CD4-positive, alpha-beta T cell treated with Interleukin-1 beta for 1 hour (primary cell): ENCODE results near the gene MYCN.

ENCODE experiments used
- DNase-seq, 2 donors: peaks; one replicate each; pipeline ENCODE4 v3.0.0-alpha.2; 2020 to 2022

The MYCN gene

DNA sequence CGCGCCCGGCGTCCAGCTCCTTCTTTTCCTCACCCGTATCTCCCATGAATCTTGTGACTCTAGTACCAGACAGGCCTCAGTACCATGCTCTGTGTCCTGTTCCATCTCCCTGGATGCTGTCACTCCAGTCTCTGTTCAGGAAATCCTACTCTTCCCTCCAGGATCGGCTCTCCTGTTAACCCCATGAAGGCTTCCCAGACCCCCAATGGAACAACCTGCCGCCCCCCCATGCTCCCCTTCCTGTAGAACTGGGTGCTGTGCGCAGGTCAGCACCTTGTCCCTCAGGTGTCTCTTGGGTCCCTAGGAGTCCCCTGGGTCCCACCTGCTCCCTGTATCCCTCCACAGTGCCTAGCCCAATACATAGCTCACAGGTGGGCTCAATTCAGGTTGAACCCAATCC lies 41.3 kb downstream of the MYCN start:
- DNase-seq = no peak

DNA sequence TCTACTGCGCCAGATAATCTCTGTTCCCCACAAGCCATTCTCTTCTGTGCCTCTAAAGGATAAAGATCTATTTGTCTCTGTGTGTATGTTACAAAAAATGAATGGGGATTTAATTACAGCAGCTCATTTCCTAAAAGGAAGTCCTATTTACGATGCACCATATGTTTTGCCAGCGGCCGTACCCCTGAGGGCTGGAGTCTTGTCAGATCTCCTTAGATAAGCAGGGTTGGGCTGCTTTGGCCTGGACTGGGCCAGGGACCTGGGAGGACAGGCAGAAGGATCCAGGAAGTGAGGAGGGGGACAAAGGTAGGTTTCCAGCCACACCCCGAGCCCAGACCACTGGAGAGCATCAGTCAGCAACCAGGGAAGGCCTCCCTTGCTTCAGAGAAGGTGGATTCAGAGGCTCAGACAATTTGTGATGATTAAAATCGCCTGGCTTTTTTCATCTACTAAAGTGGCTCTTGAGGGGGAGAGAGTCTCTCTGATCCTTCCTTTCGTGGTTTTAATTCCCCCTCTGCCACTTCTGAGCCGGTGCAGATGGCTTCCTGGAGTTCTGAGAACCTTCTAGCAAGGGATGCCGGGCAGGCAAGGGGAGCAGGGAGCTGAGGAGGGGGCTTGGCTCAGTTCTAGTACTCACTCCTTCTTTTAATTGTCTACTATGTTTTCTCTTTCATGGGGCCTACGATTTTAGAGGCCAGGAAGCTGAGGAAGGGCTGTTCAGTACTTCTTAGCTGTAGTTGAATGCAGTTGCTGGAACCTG lies 42.1 kb downstream of the MYCN start:
- no peak for DNase-seq

- DNase-seq = no peak
Measured at GRCh38 chr2:15983496-15983895, 43.1 kb downstream of the MYCN start.

DNA sequence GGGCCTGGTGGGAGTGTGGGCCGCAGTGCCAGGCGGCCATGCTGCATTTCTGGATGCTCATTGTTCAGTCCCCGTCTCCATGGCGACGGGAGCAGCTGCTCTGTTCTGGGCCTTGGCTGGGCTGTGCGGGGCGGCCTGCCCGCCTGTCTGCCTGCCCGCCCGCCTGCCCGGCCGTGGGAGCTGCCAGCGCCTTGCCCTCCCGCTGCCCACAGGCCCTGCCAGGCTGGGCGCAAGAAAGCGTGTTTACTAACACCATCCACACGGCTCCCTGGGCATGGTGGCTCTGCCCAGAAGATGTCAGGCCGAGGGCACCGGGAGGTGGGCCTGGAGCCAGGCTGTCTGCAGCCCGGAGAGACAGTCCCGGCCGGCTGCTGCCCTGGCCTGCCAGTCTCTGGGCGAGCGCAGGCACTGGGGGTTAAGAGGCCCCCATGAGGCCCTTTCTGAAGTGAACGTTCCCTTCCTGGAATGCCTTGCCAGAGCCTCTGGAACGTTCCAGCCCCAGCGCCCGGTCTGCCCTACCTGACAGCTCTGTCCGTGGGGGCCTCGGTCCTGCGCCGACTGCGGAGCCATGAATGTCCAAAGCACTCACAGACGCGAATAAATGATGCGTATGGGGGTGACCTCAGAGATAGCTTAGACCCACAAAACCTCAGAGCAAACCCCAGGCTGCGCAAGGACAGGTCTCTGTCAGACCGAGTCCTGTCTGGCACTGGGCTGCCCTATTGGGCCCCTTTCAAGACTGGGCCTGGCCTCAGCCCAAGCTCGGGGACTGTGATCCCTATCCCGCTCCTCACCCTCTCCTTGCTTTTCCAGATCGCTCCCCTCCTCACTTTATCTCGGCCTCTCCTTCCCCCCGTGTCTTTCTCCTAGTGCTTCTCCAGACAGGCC lies 44.3 kb downstream of the MYCN start:
- DNase-seq = no peak

GRCh38 chr2:15985531-15985930 lies 45.2 kb downstream of the MYCN start:
- no peak for DNase-seq

DNA sequence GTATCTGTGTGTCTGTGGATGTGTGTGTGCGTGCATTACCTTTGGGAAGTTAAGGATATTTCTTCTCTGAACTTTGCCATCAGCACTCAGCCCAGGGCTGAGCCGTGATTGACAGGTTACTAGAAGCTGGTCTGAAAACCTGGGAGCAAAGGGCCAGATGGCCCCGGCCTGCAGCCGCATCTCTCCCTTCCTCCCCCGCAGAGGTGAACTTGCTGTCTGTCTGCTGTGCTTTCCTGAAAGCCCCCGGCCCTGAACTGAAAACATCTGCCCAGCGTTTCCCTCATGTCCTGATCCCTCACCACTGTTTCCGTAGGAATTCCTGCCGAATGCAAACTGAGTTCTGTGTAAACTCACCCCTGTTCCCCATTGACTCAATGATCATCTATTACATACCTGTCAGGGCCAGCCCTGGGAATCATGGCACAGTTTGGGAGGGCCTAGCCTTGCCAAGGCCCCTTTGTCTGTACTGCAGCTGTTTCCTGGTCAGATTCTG lies 45.8 kb downstream of the MYCN start:
- DNase-seq = no peak

GRCh38 chr2:15986644-15987043 lies 46.3 kb downstream of the MYCN start:
- DNase-seq = no peak

GRCh38 chr2:15988733-15989132 lies 48.4 kb downstream of the MYCN start:
- no peak for DNase-seq

GRCh38 chr2:15989559-15989958 lies 49.2 kb downstream of the MYCN start:
- no peak for DNase-seq

DNA sequence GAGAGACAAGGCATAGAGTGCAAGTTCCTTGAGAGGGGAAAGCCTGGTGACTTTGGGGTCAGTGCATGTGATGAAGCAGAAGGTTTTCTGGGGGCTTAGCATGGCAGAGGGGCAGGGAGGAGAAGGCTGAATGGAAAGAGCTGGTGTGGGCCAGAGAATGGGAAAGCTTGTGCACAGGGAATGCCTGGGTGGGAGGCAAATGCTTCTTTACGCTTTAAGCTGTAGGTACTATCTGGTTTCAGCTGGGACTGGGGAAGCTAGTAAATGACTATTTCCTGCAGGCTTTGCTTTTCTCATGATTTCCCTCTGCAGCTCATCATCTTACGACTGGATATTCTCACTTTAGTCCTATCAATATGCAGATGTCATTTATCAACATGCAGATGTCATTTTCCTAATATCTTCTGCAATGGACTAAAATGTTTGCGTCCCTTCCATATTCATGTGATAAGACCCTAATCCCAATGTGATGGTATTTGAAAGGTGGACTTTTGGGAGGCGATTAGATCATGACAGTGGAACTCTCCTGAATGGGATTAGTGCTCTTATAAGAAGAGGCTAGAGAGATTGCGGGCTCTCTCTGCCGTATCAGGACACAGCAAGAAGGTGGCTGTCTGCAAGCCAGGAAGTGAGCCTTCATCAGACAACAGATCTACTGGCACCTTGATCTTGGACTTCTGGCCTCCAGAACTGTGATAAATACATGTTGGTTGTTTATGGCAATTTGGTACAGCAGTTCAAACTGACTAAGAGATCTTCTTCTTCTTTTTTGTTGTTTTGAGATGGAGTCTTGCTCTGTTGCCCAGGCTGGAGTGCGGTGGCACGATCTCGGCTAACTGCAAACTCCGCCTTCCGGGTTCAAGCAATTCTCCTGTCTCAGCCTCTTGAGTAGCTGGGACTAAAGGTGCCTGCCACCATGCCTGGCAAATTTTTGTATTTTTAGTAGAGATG lies 50.1 kb downstream of the MYCN start:
- no peak for DNase-seq

DNA sequence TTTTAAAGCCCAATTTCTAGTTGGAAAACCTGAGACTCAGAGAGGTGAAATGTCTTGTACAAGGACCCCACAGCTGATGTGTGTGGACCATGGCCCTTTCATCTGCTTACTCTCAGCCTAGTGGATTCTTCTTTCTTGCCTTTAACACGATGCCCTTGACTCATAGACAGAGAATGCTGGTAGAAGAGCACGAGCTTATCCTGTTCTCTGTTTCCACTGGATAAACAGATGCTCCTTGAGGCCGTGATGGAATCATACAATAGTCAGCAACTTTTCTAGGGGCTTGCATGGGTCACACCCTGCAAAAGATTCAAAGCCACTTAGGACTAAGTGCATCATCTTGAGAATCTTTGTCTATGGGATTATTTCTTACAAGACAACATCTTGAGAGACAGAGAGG lies 50.9 kb downstream of the MYCN start:
- DNase-seq = no peak

GRCh38 chr2:15992457-15993231 lies 52.3 kb downstream of the MYCN start:
- DNase-seq = no peak

GRCh38 chr2:15993232-15993610 lies 52.9 kb downstream of the MYCN start:
- no peak for DNase-seq

- no peak for DNase-seq
Measured at GRCh38 chr2:15993666-15994065, 53.3 kb downstream of the MYCN start.

DNA sequence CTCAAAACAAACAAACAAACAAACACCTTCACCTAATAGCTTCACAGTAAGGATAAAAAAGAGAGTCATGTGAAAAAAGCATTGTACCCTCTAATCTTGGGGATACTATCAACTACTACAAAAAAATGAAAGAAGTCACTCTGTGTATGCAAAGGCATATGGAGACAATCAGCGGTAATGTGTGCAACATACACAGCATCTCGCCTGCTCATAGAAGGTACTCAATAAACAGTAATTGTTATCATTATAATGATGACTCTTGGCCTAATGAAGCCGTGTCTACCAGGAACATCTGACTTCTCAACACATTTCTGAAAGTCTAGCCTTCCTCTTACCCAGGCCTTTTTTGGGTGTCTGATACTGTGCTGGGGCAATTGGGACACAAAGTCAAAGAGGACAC lies 55.3 kb downstream of the MYCN start:
- no peak for DNase-seq
